Body of pancreas (tissue), 4 donors: ENCODE data around the gene RNF212B.

Experiments used
- CTCF ChIP-seq, 7 experiments: fragments of 450-650 bp in 4 of 7; fragments of 200-600 bp in 3 of 7; sonication (generic) in 3 of 7; IDR thresholded peaks; one replicate each; pipeline ENCODE4 v1.5.1; 2016 to 2019; ENCODE audit warnings: antibody characterized with exemption in 7 of 7
- POLR2A ChIP-seq, 3 donors: fragments of 450-650 bp; IDR thresholded peaks; one replicate each; pipeline ENCODE4 v1.6.1; 2016; ENCODE audit warnings: antibody characterized with exemption in 3 of 3, mild to moderate bottlenecking in 2 of 3

GRCh38 chr14:23310546-23310945 lies 72.8 kb downstream of the RNF212B start:
- TF ChIP-seq CTCF (IDR thresholded peaks at IDR 0.05): no peak
- no peak for TF ChIP-seq POLR2A (IDR thresholded peaks at IDR 0.05)
